Activated T-cell treated with anti-CD3 and anti-CD28 coated beads, Interleukin-2, amount 50 U/mL, for 24 hours (primary cell): Measurements from ENCODE around the gene CISD1.
"Not testable (repeated sequence)": the region's sequence is repeated elsewhere in the genome, so short reads cannot be mapped to it uniquely, and the experiment has no call there.

Experiments used
- DNase-seq: peaks from one replicate; pipeline ENCODE4 v3.0.0-alpha.2; 2020
- H3K27ac Mint-ChIP-seq: 2 replicates; pipeline ENCODE4 v1.8.0; 2020; ENCODE audit warnings: mild to moderate bottlenecking, mixed read lengths
- H3K27me3 Mint-ChIP-seq: 2 replicates; pipeline ENCODE4 v1.8.0; 2020; ENCODE audit warnings: mixed read lengths
- H3K36me3 Mint-ChIP-seq: 2 replicates; pipeline ENCODE4 v1.8.0; 2020; ENCODE audit warnings: low read depth, mixed read lengths
- H3K4me1 Mint-ChIP-seq: 2 replicates; pipeline ENCODE4 v1.8.0; 2020; ENCODE audit warnings: low read depth, mixed read lengths
- H3K4me3 Mint-ChIP-seq: 2 replicates; pipeline ENCODE4 v1.8.0; 2020; ENCODE audit warnings: mild to moderate bottlenecking, moderate library complexity, mixed read lengths
- H3K9me3 Mint-ChIP-seq: 2 replicates; pipeline ENCODE4 v1.8.0; 2020; ENCODE audit warnings: mixed read lengths

The CISD1 gene

DNA sequence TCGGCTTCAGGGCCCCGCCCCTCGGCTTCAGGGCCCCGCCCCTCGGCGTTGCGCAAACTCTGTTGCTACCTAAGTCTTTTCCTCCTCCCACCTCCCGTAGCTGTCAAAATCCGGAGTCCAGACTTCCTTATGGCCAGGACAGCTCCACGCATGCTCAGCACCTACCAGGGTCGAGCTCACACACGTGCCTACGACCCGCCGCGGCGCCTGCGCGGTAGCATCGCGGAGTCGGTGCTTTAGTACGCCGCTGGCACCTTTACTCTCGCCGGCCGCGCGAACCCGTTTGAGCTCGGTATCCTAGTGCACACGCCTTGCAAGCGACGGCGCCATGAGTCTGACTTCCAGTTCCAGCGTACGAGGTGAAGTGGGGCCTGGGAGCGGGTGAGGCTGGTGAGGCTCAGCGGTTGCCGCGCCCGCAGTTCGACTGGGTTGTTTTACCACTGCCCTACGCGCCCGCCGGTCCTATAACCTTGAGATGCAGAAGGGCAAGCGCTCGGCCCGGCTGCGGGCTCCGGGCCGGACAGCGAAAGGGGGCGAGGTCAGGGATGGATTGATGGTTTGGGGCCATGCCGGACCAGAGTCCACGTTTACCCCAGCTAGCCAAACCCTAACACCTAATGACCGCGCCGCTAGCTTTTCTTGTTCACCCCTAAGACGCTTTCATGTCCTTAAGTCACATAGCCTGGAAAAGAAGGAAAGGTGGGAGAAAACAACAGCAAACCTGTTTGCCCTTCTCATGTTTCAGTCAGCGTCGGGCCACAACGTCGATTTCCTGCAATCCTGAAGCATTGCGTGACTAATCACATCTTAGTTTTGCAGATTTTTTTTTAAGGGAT is at the start of gene CISD1:
CISD1 (plus strand) TSS at position 217 of the 836 bp plus-strand sequence; CDS start at position 329, 112 bp downstream.
- H3K27ac Mint-ChIP-seq: peak within 1 kb of the TSS; percentile 98
- H3K27me3 Mint-ChIP-seq: no peaks in the 10 kb centered on the region
- H3K9me3 Mint-ChIP-seq: no peaks in the 10 kb centered on the region
- peak; percentile 90 for DNase-seq
- H3K4me1 Mint-ChIP-seq: peaks cover 46% of the 10 kb centered on the region
- H3K4me3 Mint-ChIP-seq: peak within 1 kb of the TSS; percentile 95
- peaks cover 31% of the 10 kb centered on the region for H3K36me3 Mint-ChIP-seq

DNA sequence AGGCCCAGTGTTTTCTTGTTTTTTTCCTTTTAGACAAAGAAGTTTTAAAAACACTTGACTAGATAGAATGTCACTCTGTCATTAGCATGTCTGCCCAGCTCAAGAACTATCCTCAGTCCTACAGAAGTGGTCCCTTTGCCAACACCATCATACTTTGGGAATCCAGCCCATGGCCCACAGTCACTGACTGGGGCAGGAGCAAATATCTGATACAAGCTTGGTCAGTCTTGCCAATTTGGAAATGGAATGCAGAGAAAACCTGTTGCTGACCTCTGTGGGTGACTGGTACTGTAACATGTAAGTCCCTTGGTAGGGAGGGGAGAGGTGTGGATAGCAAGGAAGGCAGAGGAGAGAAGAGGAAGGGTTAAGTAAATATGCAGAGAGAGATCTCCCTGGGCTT is 49.1 kb upstream of the CISD1 start:
- no peaks in the 10 kb centered on the region for H3K9me3 Mint-ChIP-seq
- H3K4me3 Mint-ChIP-seq: no peak overlapping the region
- H3K36me3 Mint-ChIP-seq: peaks cover 40% of the 10 kb centered on the region
- DNase-seq: no peak
- no peak overlapping the region for H3K27ac Mint-ChIP-seq
- no peaks in the 10 kb centered on the region for H3K27me3 Mint-ChIP-seq
- H3K4me1 Mint-ChIP-seq: peaks cover 6% of the 10 kb centered on the region

DNA sequence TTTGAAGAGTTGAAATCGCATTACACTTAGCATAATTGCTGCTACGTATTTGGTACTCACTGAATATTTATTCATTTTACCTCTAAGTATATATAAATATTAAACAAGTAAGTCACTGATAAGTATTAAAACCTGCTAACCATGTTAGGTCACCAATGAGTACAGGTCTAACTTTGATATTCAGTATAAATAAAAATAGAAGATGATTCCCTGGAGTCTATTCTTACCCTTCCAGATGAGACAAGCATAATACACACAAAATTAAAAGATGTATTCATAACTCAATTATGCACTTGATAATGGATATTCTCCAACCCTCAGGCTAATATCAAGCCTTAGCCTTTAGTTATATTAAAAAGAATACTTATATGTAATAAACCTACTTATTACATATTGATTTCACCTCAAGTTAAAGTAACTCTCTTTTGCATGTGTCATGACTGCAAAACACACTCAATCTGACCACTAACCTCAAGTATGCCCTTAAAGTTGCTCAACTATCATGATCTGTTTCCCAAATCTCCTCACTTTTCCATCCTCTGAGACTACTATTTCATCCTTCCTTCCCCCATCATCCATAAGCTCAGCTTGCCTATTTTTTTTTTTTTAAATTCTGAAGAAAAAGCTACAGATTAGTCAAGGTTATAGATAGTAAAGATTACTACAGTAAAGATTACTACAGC is 48.1 kb upstream of the CISD1 start:
- no peak overlapping the region for H3K4me3 Mint-ChIP-seq
- peaks cover 43% of the 10 kb centered on the region for H3K36me3 Mint-ChIP-seq
- peaks cover 4% of the 10 kb centered on the region for H3K4me1 Mint-ChIP-seq
- no peaks in the 10 kb centered on the region for H3K9me3 Mint-ChIP-seq
- H3K27me3 Mint-ChIP-seq: no peaks in the 10 kb centered on the region
- no peak for DNase-seq
- H3K27ac Mint-ChIP-seq: no peak overlapping the region

DNA sequence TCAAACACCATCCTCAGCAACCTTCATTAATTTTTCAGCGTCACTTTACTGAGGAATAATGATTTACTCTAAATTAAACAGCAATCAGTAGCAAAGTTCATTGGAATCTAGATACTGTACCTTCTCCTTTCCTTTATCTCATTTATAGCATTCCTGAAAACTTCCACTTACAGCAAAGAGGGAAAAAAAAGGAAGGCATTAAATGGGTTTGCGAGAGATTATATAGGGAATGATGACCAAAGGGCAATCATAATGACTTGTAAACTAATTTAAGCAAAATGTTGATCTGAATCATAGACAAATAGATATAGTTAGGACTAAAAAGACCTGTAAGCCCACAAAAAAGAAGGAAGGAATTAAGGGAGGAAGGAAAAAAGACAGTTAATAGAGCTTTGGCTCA is 43.3 kb upstream of the CISD1 start:
- no peak for DNase-seq
- Mint-ChIP-seq H3K9me3 (no peaks in the 10 kb centered on the region), H3K4me1 (no peaks in the 10 kb centered on the region), H3K36me3 (peaks cover 67% of the 10 kb centered on the region), H3K27ac (no peak overlapping the region), H3K4me3 (no peak overlapping the region), H3K27me3 (no peaks in the 10 kb centered on the region)

DNA sequence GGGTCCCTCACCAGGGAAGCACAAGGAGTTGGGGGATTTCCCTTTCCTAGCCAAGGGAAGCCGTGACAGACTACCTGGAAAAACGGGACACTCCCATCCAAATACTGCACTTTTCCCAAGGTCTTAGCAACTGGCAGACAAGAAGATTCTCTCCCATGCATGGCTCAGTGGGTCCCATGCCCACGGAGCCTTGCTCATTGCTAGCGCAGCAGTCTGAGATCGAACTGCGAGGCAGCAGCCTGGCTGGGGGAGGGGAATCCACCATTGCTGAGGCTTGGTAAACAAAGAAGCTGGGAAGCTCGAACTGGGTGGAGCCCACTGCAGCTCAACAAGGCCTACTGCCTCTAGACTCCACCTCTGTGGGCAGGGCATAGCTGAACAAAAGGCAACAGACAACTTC is 39.1 kb upstream of the CISD1 start:
- not testable (repeated sequence) for H3K4me3 Mint-ChIP-seq, H3K9me3 Mint-ChIP-seq, DNase-seq, H3K27me3 Mint-ChIP-seq, H3K27ac Mint-ChIP-seq, H3K4me1 Mint-ChIP-seq
- peaks cover 90% of the 10 kb centered on the region for H3K36me3 Mint-ChIP-seq

DNA sequence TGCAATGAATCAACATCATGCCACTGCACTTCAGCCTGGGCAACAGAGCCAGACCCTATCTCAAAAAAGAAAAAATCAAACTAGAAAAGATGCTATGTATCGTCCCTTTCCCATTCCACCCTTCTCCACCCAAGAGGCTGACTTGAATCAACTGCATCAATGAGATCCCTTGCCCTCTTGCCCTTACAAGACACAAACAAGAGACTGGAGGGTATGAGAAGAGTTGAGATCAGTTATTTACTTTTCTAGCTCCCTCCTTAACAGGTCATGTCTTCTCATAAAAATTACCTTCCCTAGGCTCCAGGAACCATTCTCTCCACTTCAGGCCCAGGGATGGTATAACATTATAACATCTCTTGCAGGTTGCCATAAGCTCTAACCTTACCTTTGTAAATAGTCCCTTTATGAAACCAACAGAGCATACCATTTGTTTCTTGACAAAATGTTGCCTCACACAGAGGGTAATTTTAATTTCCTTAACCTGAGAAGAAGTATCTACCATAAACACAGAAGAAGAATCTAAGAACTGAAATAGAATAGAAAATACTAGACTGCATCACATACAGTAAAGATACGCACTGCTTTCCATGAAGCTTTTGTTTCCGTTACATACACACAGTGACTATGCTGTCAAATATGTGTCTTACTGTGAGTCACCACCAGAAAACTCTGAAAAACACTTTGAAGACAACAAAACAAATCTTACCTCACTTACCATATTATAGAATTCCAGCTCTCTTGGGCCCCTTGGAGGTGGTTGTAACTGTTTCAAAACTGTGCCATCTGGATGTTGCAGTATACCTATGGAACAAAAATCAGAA is 31.7 kb upstream of the CISD1 start:
- no peak for DNase-seq
- peaks cover 62% of the 10 kb centered on the region for H3K36me3 Mint-ChIP-seq
- no peaks in the 10 kb centered on the region for H3K27me3 Mint-ChIP-seq
- peak overlapping the region; percentile 85 for H3K27ac Mint-ChIP-seq
- H3K9me3 Mint-ChIP-seq: peaks cover 3% of the 10 kb centered on the region
- H3K4me1 Mint-ChIP-seq: peaks cover 48% of the 10 kb centered on the region
- no peak overlapping the region for H3K4me3 Mint-ChIP-seq

DNA sequence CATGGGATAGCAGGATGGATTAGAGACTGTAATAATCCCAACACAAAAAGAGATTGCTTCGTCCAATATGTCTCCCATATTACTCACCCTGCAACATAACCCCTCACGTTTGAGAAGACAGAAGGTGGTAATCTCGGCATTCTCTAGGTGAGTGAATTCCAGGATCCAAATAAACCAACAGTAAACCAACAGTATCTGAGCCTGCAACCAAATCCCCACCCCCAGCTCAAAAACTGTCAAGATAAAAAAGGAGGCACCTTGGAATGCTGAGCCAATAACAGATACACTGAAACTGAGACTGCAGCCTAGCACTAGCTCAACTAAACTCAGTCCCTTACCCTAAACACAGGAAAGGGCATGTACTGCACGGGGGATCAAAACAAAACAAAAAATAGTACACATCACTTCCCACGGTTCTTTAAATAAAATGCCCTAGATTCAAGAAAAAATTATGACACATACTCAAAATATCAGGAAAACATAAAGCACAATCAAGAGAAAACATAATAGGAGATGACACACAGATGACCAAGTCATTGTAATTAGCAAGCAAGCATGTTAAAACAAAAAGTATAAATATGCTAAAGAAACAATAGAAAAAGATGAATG is 29.3 kb upstream of the CISD1 start:
- Mint-ChIP-seq H3K36me3 (peaks cover 51% of the 10 kb centered on the region), H3K4me3 (no peak overlapping the region), H3K27me3 (no peaks in the 10 kb centered on the region), H3K27ac (no peak overlapping the region), H3K9me3 (peaks cover 6% of the 10 kb centered on the region), H3K4me1 (peaks cover 51% of the 10 kb centered on the region)
- no peak for DNase-seq

DNA sequence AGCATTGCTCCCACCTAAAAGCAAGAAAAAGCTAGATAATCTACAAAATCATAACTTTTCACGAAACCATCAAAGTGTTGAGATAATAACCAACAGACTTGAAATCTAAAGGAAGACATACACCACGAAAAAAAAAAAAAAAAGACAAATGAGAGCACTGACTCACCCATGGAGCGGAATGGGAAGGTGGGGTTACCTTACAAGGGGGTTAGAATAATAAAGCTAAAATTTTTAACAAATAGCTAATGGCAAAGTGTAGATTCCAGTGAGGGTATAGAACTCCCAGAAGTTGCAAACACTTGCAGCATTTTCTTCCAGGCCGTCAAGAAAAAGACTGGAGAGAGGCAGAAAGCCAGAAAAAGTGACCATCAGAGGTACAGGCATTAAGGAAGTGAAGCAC is 28.4 kb upstream of the CISD1 start:
- no peak for DNase-seq
- peaks cover 42% of the 10 kb centered on the region for H3K36me3 Mint-ChIP-seq
- H3K9me3 Mint-ChIP-seq: peaks cover 6% of the 10 kb centered on the region
- H3K4me3 Mint-ChIP-seq: no peak overlapping the region
- no peak overlapping the region for H3K27ac Mint-ChIP-seq
- peaks cover 51% of the 10 kb centered on the region for H3K4me1 Mint-ChIP-seq
- no peaks in the 10 kb centered on the region for H3K27me3 Mint-ChIP-seq

DNA sequence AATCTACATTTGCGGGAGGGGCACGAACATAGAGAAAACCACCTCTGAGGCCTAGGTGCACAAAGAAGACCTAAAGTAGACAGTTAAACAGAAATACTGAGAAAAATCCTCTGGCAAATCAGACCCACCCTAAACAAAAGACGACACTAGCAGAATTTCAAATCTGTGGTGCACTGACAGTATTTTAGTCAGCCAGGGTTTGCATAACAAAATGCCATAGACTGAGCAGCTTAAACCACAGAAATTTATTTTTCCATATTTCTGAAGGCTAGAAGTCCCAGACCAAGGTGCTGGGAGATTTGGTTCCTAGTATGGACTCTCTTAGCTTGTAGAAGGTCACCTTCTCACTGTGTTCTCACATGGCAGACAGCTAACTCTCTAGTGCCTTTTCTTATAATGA is 27.6 kb upstream of the CISD1 start:
- no peak for DNase-seq
- no peak overlapping the region for H3K4me3 Mint-ChIP-seq
- H3K27me3 Mint-ChIP-seq: no peaks in the 10 kb centered on the region
- H3K27ac Mint-ChIP-seq: no peak overlapping the region
- peaks cover 51% of the 10 kb centered on the region for H3K4me1 Mint-ChIP-seq
- peaks cover 6% of the 10 kb centered on the region for H3K9me3 Mint-ChIP-seq
- H3K36me3 Mint-ChIP-seq: peaks cover 35% of the 10 kb centered on the region

DNA sequence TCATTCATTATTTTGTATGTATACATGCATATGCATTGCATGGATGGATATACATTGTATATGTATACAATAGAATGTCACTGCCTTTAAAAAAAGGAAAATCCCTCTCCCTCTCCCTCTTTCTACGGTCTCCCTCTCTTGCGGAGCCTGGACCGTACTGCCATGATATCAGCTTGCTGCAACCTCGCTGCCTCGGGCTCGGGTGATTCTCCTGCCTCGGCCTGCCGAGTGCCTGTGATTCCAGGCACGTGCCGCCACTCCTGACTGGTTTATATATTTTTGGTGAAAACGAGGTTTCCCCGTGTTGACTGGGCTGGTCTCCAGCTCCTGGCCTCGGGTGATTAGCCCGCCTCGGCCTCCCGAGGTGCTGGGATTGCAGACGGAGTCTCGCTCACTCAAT is 25.7 kb upstream of the CISD1 start:
- Mint-ChIP-seq H3K27ac (no peak overlapping the region), H3K27me3 (no peaks in the 10 kb centered on the region), H3K4me1 (peaks cover 37% of the 10 kb centered on the region), H3K36me3 (peaks cover 16% of the 10 kb centered on the region), H3K9me3 (peaks cover 6% of the 10 kb centered on the region), H3K4me3 (no peak overlapping the region)
- no peak for DNase-seq

DNA sequence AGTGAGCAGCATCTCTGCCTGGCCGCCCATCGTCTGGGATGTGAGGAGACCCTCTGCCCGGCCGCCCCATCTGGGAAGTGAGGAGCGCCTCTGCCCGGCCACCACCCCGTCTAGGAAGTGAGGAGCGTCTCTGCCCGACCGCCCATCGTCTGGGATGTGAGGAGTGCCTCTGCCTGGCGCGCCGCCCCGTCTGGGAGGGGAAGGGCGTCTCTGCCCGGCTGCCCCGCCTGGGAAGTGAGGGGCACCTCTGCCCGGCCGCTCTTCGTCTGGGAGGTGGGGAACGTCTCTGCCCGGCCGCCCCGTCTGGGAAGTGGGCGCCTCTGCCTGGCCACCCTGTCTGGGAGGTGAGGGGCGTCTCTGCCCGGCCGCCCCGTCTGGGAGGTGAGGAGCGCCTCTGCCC is 25.2 kb upstream of the CISD1 start:
- H3K27me3 Mint-ChIP-seq, H3K4me3 Mint-ChIP-seq, H3K9me3 Mint-ChIP-seq, H3K27ac Mint-ChIP-seq, DNase-seq: not testable (repeated sequence)
- peaks cover 20% of the 10 kb centered on the region for H3K36me3 Mint-ChIP-seq
- H3K4me1 Mint-ChIP-seq: peaks cover 34% of the 10 kb centered on the region

DNA sequence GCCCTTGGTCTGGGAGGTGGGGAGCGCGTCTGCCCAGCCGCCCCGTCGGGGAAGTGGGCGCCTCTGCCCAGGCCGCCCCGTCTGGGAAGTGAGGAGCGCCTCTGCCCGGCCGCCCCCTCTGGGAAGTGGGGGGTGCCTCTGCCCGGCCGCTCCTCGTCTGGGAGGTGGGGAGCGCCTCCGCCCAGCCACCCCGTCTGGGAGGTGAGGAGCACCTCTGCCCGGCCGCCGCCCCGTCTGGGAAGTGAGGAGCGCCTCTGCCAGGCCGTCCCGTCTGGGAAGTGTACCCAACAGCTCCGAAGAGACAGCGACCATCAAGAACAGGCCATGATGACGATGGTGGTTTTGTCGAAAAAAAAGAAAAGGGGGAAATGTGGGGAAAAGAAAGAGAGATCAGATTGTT is 24.7 kb upstream of the CISD1 start:
- not testable (repeated sequence) for H3K27ac Mint-ChIP-seq, H3K27me3 Mint-ChIP-seq, H3K9me3 Mint-ChIP-seq, H3K4me3 Mint-ChIP-seq, DNase-seq
- peaks cover 20% of the 10 kb centered on the region for H3K36me3 Mint-ChIP-seq
- peaks cover 32% of the 10 kb centered on the region for H3K4me1 Mint-ChIP-seq

DNA sequence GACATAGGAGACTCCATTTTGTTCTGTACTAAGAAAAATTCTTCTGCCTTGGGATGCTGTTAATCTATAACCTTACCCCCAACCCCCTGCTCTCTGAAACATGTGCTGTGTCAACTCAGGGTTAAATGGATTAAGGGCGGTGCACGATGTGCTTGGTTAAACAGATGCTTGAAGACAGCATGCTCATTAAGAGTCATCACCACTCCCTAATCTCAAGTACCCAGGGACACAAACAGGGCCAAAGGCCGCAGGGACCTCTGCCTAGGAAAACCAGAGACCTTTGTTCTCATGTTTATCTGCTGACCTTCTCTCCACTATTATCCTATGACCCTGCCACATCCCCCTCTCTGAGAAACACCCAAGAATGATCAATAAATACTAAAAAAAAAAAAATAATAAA is 24.3 kb upstream of the CISD1 start:
- H3K4me3 Mint-ChIP-seq, H3K27me3 Mint-ChIP-seq, H3K27ac Mint-ChIP-seq, DNase-seq: not testable (repeated sequence)
- Mint-ChIP-seq H3K9me3 (peaks cover 13% of the 10 kb centered on the region), H3K4me1 (peaks cover 28% of the 10 kb centered on the region), H3K36me3 (peaks cover 20% of the 10 kb centered on the region)

DNA sequence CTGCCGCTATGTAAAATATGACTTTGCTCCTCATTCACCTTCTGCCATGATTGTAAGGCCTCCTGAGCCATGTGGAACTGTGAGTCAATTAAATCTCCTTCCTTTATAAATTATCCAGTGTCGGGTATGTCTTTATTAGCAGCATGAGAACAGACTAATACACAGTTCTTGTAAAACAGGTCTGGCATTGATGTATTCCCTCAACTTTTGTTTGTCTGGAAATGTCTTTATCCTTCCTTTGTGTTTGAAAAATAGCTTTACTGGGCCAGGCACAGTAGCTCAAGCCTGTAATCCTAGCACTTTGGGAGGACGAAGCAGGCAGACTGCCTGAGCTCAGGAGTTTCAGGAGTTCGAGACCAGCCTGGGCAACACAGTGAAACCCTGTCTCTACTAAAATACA is 15.8 kb upstream of the CISD1 start:
- Mint-ChIP-seq H3K9me3 (peaks cover 14% of the 10 kb centered on the region), H3K4me1 (peaks cover 35% of the 10 kb centered on the region), H3K36me3 (peaks cover 48% of the 10 kb centered on the region), H3K27ac (no peak overlapping the region), H3K27me3 (no peaks in the 10 kb centered on the region), H3K4me3 (no peak overlapping the region)
- DNase-seq: no peak
